Measurements from ENCODE around the gene DPYD.

DPYD gene

DNA sequence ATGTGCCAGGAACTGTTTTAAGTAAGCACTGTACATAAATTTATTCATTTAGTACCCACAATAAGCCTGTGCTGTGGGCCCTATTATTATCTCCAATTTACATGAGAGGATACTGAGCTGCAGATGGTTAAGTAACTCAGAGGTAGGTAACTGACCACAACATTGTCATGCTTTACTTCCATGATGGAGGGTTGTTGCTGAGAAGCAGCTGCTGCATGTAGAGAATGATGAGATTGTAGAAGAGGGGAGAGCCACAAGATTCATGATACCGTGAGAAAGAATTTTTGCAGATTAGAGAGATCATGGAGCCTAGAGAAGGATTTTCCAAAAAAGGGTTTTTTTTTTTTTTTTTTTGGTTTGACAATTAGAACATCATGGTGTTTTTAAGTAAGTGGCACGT lies 886.2 kb downstream of the DPYD start:
- H3K27ac ChIP-seq (ENCODE audit: low read length), result no peak overlapping the region
- H3K4me1 ChIP-seq (ENCODE audit: control insufficient read depth in 1 of 2, insufficient read depth in 2 of 2, low read length in 2 of 2), result no peaks in the 10 kb centered on the region
- no peak overlapping the region for H3K4me3 ChIP-seq (ENCODE audit: low read depth in 1 of 2, low read length in 2 of 2)
- H3K27me3 ChIP-seq (ENCODE audit: low read depth, low read length), result no peaks in the 10 kb centered on the region
- H3K36me3 ChIP-seq (ENCODE audit: control insufficient read depth in 1 of 2, insufficient read depth in 2 of 2, low read length in 2 of 2), result no peaks in the 10 kb centered on the region
- H3K9me3 ChIP-seq (ENCODE audit: control insufficient read depth in 1 of 2, low read length in 2 of 2), result peaks cover 0 to 10% of the 10 kb centered on the region in 2 donors

DNA sequence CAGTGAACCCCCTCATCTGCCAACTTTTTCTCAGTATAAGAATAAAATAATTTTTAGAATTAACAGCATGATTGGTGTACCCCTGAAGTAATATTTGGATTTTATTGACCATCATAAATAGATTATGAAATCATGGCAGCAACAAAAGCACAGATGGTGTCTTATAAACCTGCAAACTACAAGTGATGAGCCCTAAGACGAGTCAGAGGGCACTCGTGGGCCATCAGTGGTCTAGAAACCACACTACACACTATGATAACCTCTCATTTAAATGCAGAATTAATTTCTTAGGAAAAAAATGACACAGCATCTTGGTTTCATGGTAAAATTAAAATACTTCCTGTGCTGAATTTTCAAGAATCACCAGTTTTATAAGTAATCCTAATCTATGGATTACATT lies 886.9 kb downstream of the DPYD start:
- H3K4me1 ChIP-seq (ENCODE audit: control insufficient read depth in 1 of 2, insufficient read depth in 2 of 2, low read length in 2 of 2), result no peaks in the 10 kb centered on the region
- no peak overlapping the region for H3K4me3 ChIP-seq (ENCODE audit: low read depth in 1 of 2, low read length in 2 of 2)
- H3K36me3 ChIP-seq (ENCODE audit: control insufficient read depth in 1 of 2, insufficient read depth in 2 of 2, low read length in 2 of 2), result no peaks in the 10 kb centered on the region
- H3K27me3 ChIP-seq (ENCODE audit: low read depth, low read length), result no peaks in the 10 kb centered on the region
- H3K27ac ChIP-seq (ENCODE audit: low read length), result no peak overlapping the region
- H3K9me3 ChIP-seq (ENCODE audit: control insufficient read depth in 1 of 2, low read length in 2 of 2), result peaks cover 0 to 6% of the 10 kb centered on the region in 2 donors

Data from muscle layer of duodenum (tissue), 2 donors.